CD4-positive, alpha-beta memory T cell (primary cell): ENCODE data around the gene SLC38A8. TPM values are rescaled to one million over a fixed set of nuclear protein-coding genes. Genes with fewer than 3 reads are reported as not detected.

Experiments used
- CTCF ChIA-PET: fragments of 350-600 bp; sonication (Branson Sonifier 250); formaldehyde crosslinking; loops from one replicate; lab custom pipeline; 2021; ENCODE audit warnings: inconsistent platforms; ENCODE audit not compliant: partially characterized antibody; lab: Charles Lee
- POLR2A ChIA-PET: fragments of 350-600 bp; sonication (Branson Sonifier 250); formaldehyde crosslinking; loops from one replicate; lab custom pipeline; 2021; ENCODE audit not compliant: partially characterized antibody; lab: Charles Lee
- DNase-seq, 5 donors: peaks; one replicate each; pipeline versions ENCODE4 v3.0.0 to v3.0.0-alpha.2; 2020 to 2022; ENCODE audit warnings: mixed read lengths in 1 of 5
- H3K27ac ChIP-seq: one replicate; pipeline ENCODE4 v1.7.0; 2013; ENCODE audit warnings: low read depth, low read length
- H3K27me3 ChIP-seq: 2 replicates; pipeline ENCODE4 v1.7.0; 2013; ENCODE audit warnings: mild to moderate bottlenecking, low read length, moderate library complexity; ENCODE audit not compliant: insufficient read depth
- H3K36me3 ChIP-seq: 2 replicates; pipeline ENCODE4 v1.7.0; 2013; ENCODE audit warnings: mild to moderate bottlenecking, low read length, moderate library complexity; ENCODE audit not compliant: insufficient read depth
- H3K4me1 ChIP-seq: 2 replicates; pipeline ENCODE4 v1.7.0; 2013; ENCODE audit warnings: mild to moderate bottlenecking, low read length, moderate library complexity; ENCODE audit not compliant: insufficient read depth
- H3K4me3 ChIP-seq, 2 donors: one replicate each; pipeline ENCODE4 v1.7.0; 2013; ENCODE audit warnings: low read length in 2 of 2, mild to moderate bottlenecking in 1 of 2
- H3K9me3 ChIP-seq, 2 donors: one replicate each; pipeline ENCODE4 v1.7.0; 2013; ENCODE audit warnings: low read length in 2 of 2, control low read depth in 1 of 2; ENCODE audit not compliant: control insufficient read depth in 1 of 2
- H3K27ac Mint-ChIP-seq, 7 donors: one replicate each; pipeline ENCODE4 v1.8.0; 2020 to 2021; ENCODE audit warnings: mixed read lengths in 7 of 7, mild to moderate bottlenecking in 6 of 7, inconsistent platforms in 3 of 7, moderate library complexity in 3 of 7
- H3K27me3 Mint-ChIP-seq, 2 donors: one replicate each; pipeline ENCODE4 v1.8.0; 2020 to 2021; ENCODE audit warnings: mixed read lengths in 2 of 2
- H3K36me3 Mint-ChIP-seq, 2 donors: one replicate each; pipeline ENCODE4 v1.8.0; 2020 to 2021; ENCODE audit warnings: mixed read lengths in 2 of 2, inconsistent platforms in 1 of 2, mild to moderate bottlenecking in 1 of 2
- H3K4me1 Mint-ChIP-seq, 4 donors: one replicate each; pipeline ENCODE4 v1.8.0; 2020 to 2021; ENCODE audit warnings: mixed read lengths in 4 of 4, mild to moderate bottlenecking in 1 of 4
- H3K4me3 Mint-ChIP-seq, 8 donors: one replicate each; pipeline ENCODE4 v1.8.0; 2020 to 2021; ENCODE audit warnings: mixed read lengths in 8 of 8, mild to moderate bottlenecking in 7 of 8, moderate library complexity in 6 of 8, inconsistent platforms in 3 of 8
- H3K9me3 Mint-ChIP-seq, 8 donors: one replicate each; pipeline ENCODE4 v1.8.0; 2020 to 2021; ENCODE audit warnings: mixed read lengths in 8 of 8, mild to moderate bottlenecking in 5 of 8, inconsistent platforms in 3 of 8, moderate library complexity in 1 of 8
- intact Hi-C: fragments of 100-400 bp; cut with micrococcal nuclease; formaldehyde crosslinking; loops from one replicate; pipeline ENCODE4 v1.15.1; 2023
- polyA plus RNA-seq, 2 donors: library from polyadenylated mRNA; unstranded; fragments of 300-500 nt; fragmentation: Illumina TruSeq; gene quantifications; one replicate each; pipeline ENCODE4 v1.2.3, GENCODE V29; 2021
- total RNA-seq, 2 experiments: library from RNA; stranded (reverse); gene quantifications; one replicate each; pipeline ENCODE4 v1.2.3, GENCODE V29; 2021

The SLC38A8 gene
- total and polyA plus RNA-seq, 4 experiments from 2014 or later = not detected

GRCh38 chr16:84032458-84033178, 10.0 kb downstream of the SLC38A8 start:
- intact Hi-C loops = no loop called here
- Mint-ChIP-seq H3K27ac (no peak overlapping the region), H3K27me3 (peaks cover 6 to 8% of the 10 kb centered on the region in 2 donors), H3K4me3 (no peak overlapping the region), H3K4me1 (peaks cover 3 to 14% (median 9%) of the 10 kb centered on the region in 4 donors), H3K9me3 (peaks cover 0 to 10% (median 4%) of the 10 kb centered on the region in 8 donors), H3K36me3 (peaks cover 0 to 4% of the 10 kb centered on the region in 2 donors)
- CTCF ChIA-PET = no interaction called here
- POLR2A ChIA-PET = no interaction called here
- H3K4me1 ChIP-seq = peaks cover 9% of the 10 kb centered on the region
- H3K4me3 ChIP-seq = no peak overlapping the region
- no peak for DNase-seq
- no peaks in the 10 kb centered on the region for H3K27me3 ChIP-seq
- H3K9me3 ChIP-seq = no peaks in the 10 kb centered on the region
- H3K27ac ChIP-seq = no peak overlapping the region
- H3K36me3 ChIP-seq = no peaks in the 10 kb centered on the region

- Mint-ChIP-seq H3K36me3 (peaks cover 0 to 4% of the 10 kb centered on the region in 2 donors), H3K27me3 (peaks cover 6 to 12% of the 10 kb centered on the region in 2 donors), H3K4me1 (peaks cover 3 to 14% (median 9%) of the 10 kb centered on the region in 4 donors), H3K27ac (no peak overlapping the region), H3K9me3 (peaks cover 0 to 10% (median 4%) of the 10 kb centered on the region in 8 donors), H3K4me3 (no peak overlapping the region)
- H3K4me3 ChIP-seq = no peak overlapping the region
- DNase-seq = no peak
- ChIA-PET POLR2A (no interaction called here), CTCF (no interaction called here)
- no peaks in the 10 kb centered on the region for H3K27me3 ChIP-seq
- no peaks in the 10 kb centered on the region for H3K9me3 ChIP-seq
- intact Hi-C loops = no loop called here
- H3K4me1 ChIP-seq = peaks cover 9% of the 10 kb centered on the region
- no peak overlapping the region for H3K27ac ChIP-seq
- no peaks in the 10 kb centered on the region for H3K36me3 ChIP-seq
Measured at GRCh38 chr16:84031556-84031955, 11.0 kb downstream of the SLC38A8 start.

DNA sequence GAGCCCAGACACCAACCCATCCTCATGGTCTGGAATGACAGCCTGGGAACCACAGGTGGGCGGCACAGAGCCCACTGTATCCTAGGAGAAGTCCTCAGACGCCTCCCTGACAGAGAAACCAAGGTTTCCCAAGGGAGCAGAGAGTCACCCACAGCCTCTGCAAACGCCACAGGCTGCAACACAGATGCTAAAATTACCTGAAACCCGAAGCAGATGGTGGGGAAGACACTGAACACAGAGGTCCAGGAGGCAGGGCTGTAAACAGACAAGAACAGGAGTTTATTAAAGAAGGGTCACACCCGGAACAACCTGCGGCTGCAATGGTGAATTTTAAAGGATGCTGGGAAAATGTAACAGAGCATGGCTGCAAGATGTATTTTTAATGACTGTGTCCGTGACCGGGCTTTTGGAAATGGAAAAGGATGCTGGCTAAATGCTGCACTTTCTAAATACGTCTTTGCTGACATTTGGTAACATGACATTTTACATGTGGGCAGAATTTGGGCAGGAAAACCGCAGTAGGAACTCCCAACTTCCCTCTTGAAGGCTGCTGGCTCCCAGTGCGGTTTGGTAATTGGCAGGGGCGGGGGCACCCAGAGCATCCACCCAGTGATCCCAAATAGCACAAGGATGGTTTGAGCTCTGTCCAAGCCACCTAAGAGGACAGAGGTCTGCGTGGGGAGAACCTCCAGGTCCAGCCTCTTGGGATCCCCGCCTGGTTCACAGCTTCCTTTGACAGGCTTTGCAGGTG, 13.1 kb downstream of the SLC38A8 start:
- ChIA-PET POLR2A (no interaction called here), CTCF (no interaction called here)
- Mint-ChIP-seq H3K36me3 (peaks cover 0 to 4% of the 10 kb centered on the region in 2 donors), H3K4me1 (peaks cover 3 to 14% (median 9%) of the 10 kb centered on the region in 4 donors), H3K27me3 (peaks cover 6 to 14% of the 10 kb centered on the region in 2 donors), H3K27ac (no peak overlapping the region), H3K4me3 (no peak overlapping the region), H3K9me3 (peaks cover 0 to 2% (median 0%) of the 10 kb centered on the region in 8 donors)
- H3K4me3 ChIP-seq = no peak overlapping the region
- H3K36me3 ChIP-seq = no peaks in the 10 kb centered on the region
- H3K9me3 ChIP-seq = no peaks in the 10 kb centered on the region
- intact Hi-C loops = no loop called here
- no peak for DNase-seq
- H3K4me1 ChIP-seq = peaks cover 9% of the 10 kb centered on the region
- no peak overlapping the region for H3K27ac ChIP-seq
- H3K27me3 ChIP-seq = no peaks in the 10 kb centered on the region

DNA sequence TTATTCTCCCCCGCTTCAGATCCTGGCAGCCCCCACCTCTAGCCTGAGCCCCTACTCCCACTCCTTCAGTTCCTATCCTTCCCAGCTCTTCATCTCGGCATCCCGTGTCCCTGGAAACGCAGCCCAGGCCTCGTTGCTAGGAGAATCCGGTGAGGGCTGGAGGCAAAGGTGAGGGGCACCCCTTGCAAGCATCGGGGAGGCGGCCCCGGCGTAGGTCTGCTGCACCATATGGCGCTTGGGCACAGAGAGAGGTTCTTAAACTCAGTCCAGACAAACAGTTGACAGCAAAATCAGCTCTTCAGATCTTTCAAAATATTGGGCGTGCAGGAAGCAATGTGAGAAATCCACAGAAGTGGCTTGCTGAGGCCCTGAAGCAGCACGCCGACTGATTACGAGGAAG, 15.0 kb downstream of the SLC38A8 start:
- Mint-ChIP-seq H3K4me3 (no peak overlapping the region), H3K9me3 (peaks cover 0 to 6% (median 0%) of the 10 kb centered on the region in 8 donors), H3K27me3 (peaks cover 4 to 17% of the 10 kb centered on the region in 2 donors), H3K27ac (peak overlapping the region in 1 of 7 donors; percentile 58), H3K36me3 (peaks cover 0 to 4% of the 10 kb centered on the region in 2 donors), H3K4me1 (peaks cover 3 to 14% (median 9%) of the 10 kb centered on the region in 4 donors)
- Histone ChIP-seq H3K4me1 (peaks cover 9% of the 10 kb centered on the region), H3K4me3 (no peak overlapping the region), H3K27ac (no peak overlapping the region), H3K9me3 (no peaks in the 10 kb centered on the region), H3K36me3 (no peaks in the 10 kb centered on the region), H3K27me3 (no peaks in the 10 kb centered on the region)
- intact Hi-C loops = no loop called here
- CTCF ChIA-PET = no interaction called here
- DNase-seq = no peak
- POLR2A ChIA-PET = no interaction called here

GRCh38 chr16:84026606-84027005, 16.0 kb downstream of the SLC38A8 start:
- Mint-ChIP-seq H3K27me3 (peaks cover 4 to 18% of the 10 kb centered on the region in 2 donors), H3K4me3 (no peak overlapping the region), H3K9me3 (peaks cover 0 to 14% (median 2%) of the 10 kb centered on the region in 8 donors), H3K27ac (no peak overlapping the region), H3K4me1 (peaks cover 3 to 14% (median 9%) of the 10 kb centered on the region in 4 donors), H3K36me3 (peaks cover 0 to 5% of the 10 kb centered on the region in 2 donors)
- H3K36me3 ChIP-seq = no peaks in the 10 kb centered on the region
- H3K9me3 ChIP-seq = no peaks in the 10 kb centered on the region
- peaks cover 9% of the 10 kb centered on the region for H3K4me1 ChIP-seq
- H3K4me3 ChIP-seq = no peak overlapping the region
- ChIA-PET CTCF (no interaction called here), POLR2A (no interaction called here)
- H3K27me3 ChIP-seq = no peaks in the 10 kb centered on the region
- DNase-seq = no peak
- H3K27ac ChIP-seq = no peak overlapping the region
- intact Hi-C loops = no loop called here

- intact Hi-C loops = no loop called here
Measured at GRCh38 chr16:84024854-84025253, 17.7 kb downstream of the SLC38A8 start.

DNA sequence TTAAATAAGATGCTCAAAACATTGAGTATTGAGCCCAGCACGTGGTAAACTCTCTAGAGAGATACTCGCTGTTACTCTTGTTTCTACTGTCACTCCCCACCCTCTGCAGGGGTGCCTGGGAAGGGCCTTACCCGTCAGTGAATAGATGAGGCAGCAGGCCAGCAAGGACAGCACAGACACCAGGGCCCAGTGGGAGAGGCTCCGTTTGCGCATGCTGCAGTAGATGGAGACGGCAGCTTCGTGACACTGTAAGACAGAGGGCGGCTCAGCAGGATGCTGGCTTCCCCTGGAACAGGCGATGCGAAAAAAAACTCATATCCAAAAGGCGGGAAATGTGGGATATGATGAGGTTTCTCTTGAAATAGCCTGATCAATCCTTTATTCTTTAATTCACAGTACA, 20.0 kb downstream of the SLC38A8 start:
- intact Hi-C loops = no loop called here
- POLR2A ChIA-PET = no interaction called here
- no peaks in the 10 kb centered on the region for H3K4me1 ChIP-seq
- H3K9me3 ChIP-seq = no peaks in the 10 kb centered on the region
- H3K27me3 ChIP-seq = no peaks in the 10 kb centered on the region
- H3K4me3 ChIP-seq = no peak overlapping the region
- CTCF ChIA-PET = interaction anchor here (0.6 kb wide), 1 partner anchor 15 kb away, joined by 3 read pairs; no protein-coding TSS in a partner anchor
- H3K27me3 Mint-ChIP-seq = peaks cover 11 to 22% of the 10 kb centered on the region in 2 donors
- H3K36me3 ChIP-seq = no peaks in the 10 kb centered on the region
- H3K36me3 Mint-ChIP-seq = peaks cover 0 to 8% of the 10 kb centered on the region in 2 donors
- H3K4me1 Mint-ChIP-seq = no peaks in the 10 kb centered on the region
- no peak overlapping the region for H3K27ac ChIP-seq
- peaks cover 0 to 36% (median 18%) of the 10 kb centered on the region in 8 donors for H3K9me3 Mint-ChIP-seq
- H3K27ac Mint-ChIP-seq = no peak overlapping the region
- no peak for DNase-seq
- no peak overlapping the region for H3K4me3 Mint-ChIP-seq

More at GRCh38 chr16:84024854-84025253, 17.7 kb downstream of the SLC38A8 start:
- peaks cover 2 to 16% of the 10 kb centered on the region in 2 donors for H3K27me3 Mint-ChIP-seq
- Histone ChIP-seq H3K4me1 (peaks cover 9% of the 10 kb centered on the region), H3K36me3 (no peaks in the 10 kb centered on the region), H3K27me3 (no peaks in the 10 kb centered on the region), H3K9me3 (no peaks in the 10 kb centered on the region), H3K4me3 (no peak overlapping the region), H3K27ac (no peak overlapping the region)
- H3K4me1 Mint-ChIP-seq = peaks cover 3 to 8% (median 6%) of the 10 kb centered on the region in 4 donors
- ChIA-PET CTCF (no interaction called here), POLR2A (no interaction called here)
- H3K27ac Mint-ChIP-seq = no peak overlapping the region
- H3K4me3 Mint-ChIP-seq = no peak overlapping the region
- H3K36me3 Mint-ChIP-seq = peaks cover 0 to 12% of the 10 kb centered on the region in 2 donors
- peaks cover 0 to 24% (median 13%) of the 10 kb centered on the region in 8 donors for H3K9me3 Mint-ChIP-seq
- DNase-seq = no peak
